SK-N-SH (cell line): ENCODE data around the gene FCER2. TPM values are rescaled to one million over a fixed set of nuclear protein-coding genes. Genes with fewer than 3 reads are reported as not detected.

ENCODE experiments used
- CTCF ChIA-PET: fragments of 300-600, 350-600 bp; formaldehyde crosslinking; extraction: SDS; loops from one replicate; lab custom pipeline; 2021; lab: Yijun Ruan, JAX
- POLR2A ChIA-PET: fragments of 350-600 bp; sonication (Branson Sonifier 250); formaldehyde crosslinking; extraction: SDS; loops from one replicate; lab custom pipeline; 2020; ENCODE audit warnings: antibody characterized with exemption, inconsistent platforms; lab: Yijun Ruan, JAX
- DNase-seq: peaks from one replicate; pipeline ENCODE4 v3.0.0; 2012
- H2AFZ ChIP-seq: fragments of 200-600 bp; sonication (generic); 2 replicates; pipeline ENCODE4 v1.8.1; 2016; ENCODE audit warnings: antibody characterized with exemption, mild to moderate bottlenecking, low read depth
- H3F3A ChIP-seq: fragments of 200-600 bp; sonication (generic); replicated peaks from 2 replicates; pipeline ENCODE3; 2016; ENCODE audit warnings: antibody characterized with exemption, mild to moderate bottlenecking; ENCODE audit not compliant: insufficient read depth
- H3K27ac ChIP-seq, 2 experiments: fragments of 200-500 bp in 1 of 2; fragments of 200-600 bp in 1 of 2; sonication (Bioruptor generic) in 1 of 2; sonication (generic), shearing (Covaris generic) in 1 of 2; 2 replicates each; pipeline versions ENCODE4 v1.5.1 to v1.6.1; 2014 to 2016; ENCODE audit warnings: low read depth in 2 of 2, inconsistent platforms in 1 of 2, low read length in 1 of 2, mild to moderate bottlenecking in 1 of 2, mixed read lengths in 1 of 2
- H3K27me3 ChIP-seq: fragments of 200-600 bp; sonication (generic), shearing (Covaris generic); 2 replicates; pipeline ENCODE4 v1.6.1; 2016; ENCODE audit warnings: mixed run types; ENCODE audit not compliant: insufficient read depth
- H3K36me3 ChIP-seq, 2 experiments: fragments of 200-500 bp in 1 of 2; fragments of 200-600 bp in 1 of 2; sonication (Bioruptor generic) in 1 of 2; sonication (generic) in 1 of 2; replicated peaks in 1 of 2; 2 replicates each; pipeline versions ENCODE3 to v1.5.1; 2014 to 2016; ENCODE audit warnings: low read length in 1 of 2, mild to moderate bottlenecking in 1 of 2; ENCODE audit not compliant: insufficient read depth in 2 of 2, control insufficient read depth in 1 of 2
- H3K4me1 ChIP-seq, 2 experiments: fragments of 200-500 bp in 1 of 2; fragments of 200-600 bp in 1 of 2; sonication (Bioruptor generic) in 1 of 2; sonication (generic), shearing (Covaris generic) in 1 of 2; 2 replicates each; pipeline versions ENCODE4 v1.5.1 to v1.6.1; 2014 to 2016; ENCODE audit warnings: low read depth in 1 of 2, low read length in 1 of 2, mixed run types in 1 of 2; ENCODE audit not compliant: insufficient read depth in 2 of 2, control insufficient read depth in 1 of 2
- H3K4me2 ChIP-seq: fragments of 200-600 bp; sonication (generic), shearing (Covaris generic); 2 replicates; pipeline ENCODE4 v1.6.1; 2017; ENCODE audit warnings: mixed run types
- H3K4me3 ChIP-seq, 2 experiments: fragments of 200-500 bp in 1 of 2; fragments of 200-600 bp in 1 of 2; sonication (Bioruptor generic) in 1 of 2; sonication (generic), shearing (Covaris generic) in 1 of 2; 2 replicates each; pipeline versions ENCODE4 v1.5.1 to v1.8.1; 2014 to 2016; ENCODE audit warnings: low read depth in 2 of 2, inconsistent platforms in 1 of 2, low read length in 1 of 2, mild to moderate bottlenecking in 1 of 2, mixed read lengths in 1 of 2, moderate library complexity in 1 of 2
- H3K79me2 ChIP-seq: fragments of 200-600 bp; sonication (generic); 2 replicates; pipeline ENCODE4 v1.8.1; 2017; ENCODE audit warnings: mild to moderate bottlenecking; ENCODE audit not compliant: insufficient read depth
- H3K9ac ChIP-seq: fragments of 200-600 bp; sonication (generic); 2 replicates; pipeline ENCODE4 v1.6.1; 2017; ENCODE audit warnings: mixed run types
- H3K9me2 ChIP-seq: fragments of 200-600 bp; sonication (generic); 2 replicates; pipeline ENCODE4 v1.6.1; 2017; ENCODE audit warnings: mixed run types
- H3K9me3 ChIP-seq: fragments of 200-600 bp; sonication (generic); 2 replicates; pipeline ENCODE4 v1.6.1; 2017; ENCODE audit warnings: mixed run types, mild to moderate bottlenecking, moderate library complexity
- H4K20me1 ChIP-seq: fragments of 200-600 bp; sonication (generic); 2 replicates; pipeline ENCODE4 v1.6.1; 2017; ENCODE audit warnings: mild to moderate bottlenecking, mixed run types; ENCODE audit not compliant: insufficient read depth
- CHD2 ChIP-seq: fragments of 150-350 bp; IDR thresholded peaks from 2 replicates; pipeline ENCODE4 v1.6.1; 2018; ENCODE audit warnings: low read length; ENCODE audit not compliant: partially characterized antibody
- EP300 ChIP-seq, 2 experiments: IDR thresholded peaks; 2 replicates each; pipeline versions ENCODE4 v1.4.0 to v1.6.1; 2012; ENCODE audit warnings: borderline replicate concordance in 1 of 2, low read depth in 1 of 2, low read length in 1 of 2
- EZH2phosphoT487 ChIP-seq: fragments of 200-600 bp; sonication (generic); IDR thresholded peaks from 2 replicates; pipeline ENCODE4 v1.6.1; 2017; ENCODE audit warnings: low read depth, mixed run types, mild to moderate bottlenecking, antibody characterized with exemption, moderate library complexity, borderline replicate concordance
- FOSL2 ChIP-seq: IDR thresholded peaks from 2 replicates; pipeline ENCODE4 v1.4.0; 2012; ENCODE audit warnings: low read depth, mild to moderate bottlenecking, moderate library complexity, borderline replicate concordance
- FOXJ3 ChIP-seq: sonication (generic); formaldehyde crosslinking; IDR thresholded peaks from 2 replicates; pipeline ENCODE4 v1.5.1; 2020; ENCODE audit warnings: mild to moderate bottlenecking, missing genetic modification reagents
- JUND ChIP-seq: IDR thresholded peaks from 2 replicates; pipeline ENCODE4 v1.4.0; 2012
- MAX ChIP-seq: IDR thresholded peaks from 2 replicates; pipeline ENCODE4 v1.4.0; 2012; ENCODE audit warnings: low read depth
- MXI1 ChIP-seq: IDR thresholded peaks from 2 replicates; pipeline ENCODE4 v1.6.1; 2012; ENCODE audit warnings: mild to moderate bottlenecking, low read depth, low read length, improper control_type of control experiment
- NFIC ChIP-seq: IDR thresholded peaks from 2 replicates; pipeline ENCODE4 v1.4.0; 2012; ENCODE audit warnings: borderline replicate concordance
- NRF1 ChIP-seq: IDR thresholded peaks from 2 replicates; pipeline ENCODE4 v1.6.1; 2012; ENCODE audit warnings: low read depth, mild to moderate bottlenecking, low read length
- RAD21 ChIP-seq: IDR thresholded peaks from 2 replicates; pipeline ENCODE4 v1.6.1; 2012; ENCODE audit warnings: mild to moderate bottlenecking, low read length
- RCOR1 ChIP-seq: fragments of 150-350 bp; IDR thresholded peaks from 2 replicates; pipeline ENCODE4 v1.6.1; 2017; ENCODE audit warnings: antibody characterized with exemption, low read length
- RXRA ChIP-seq: IDR thresholded peaks from 2 replicates; pipeline ENCODE4 v1.4.0; 2012; ENCODE audit warnings: low read depth, mild to moderate bottlenecking, borderline replicate concordance
- SIN3A ChIP-seq: IDR thresholded peaks from 2 replicates; pipeline ENCODE4 v1.6.1; 2012; ENCODE audit warnings: low read depth, mild to moderate bottlenecking, low read length, moderate library complexity, borderline replicate concordance
- TAF1 ChIP-seq: IDR thresholded peaks from 2 replicates; pipeline ENCODE4 v1.6.1; 2012; ENCODE audit warnings: low read depth, mild to moderate bottlenecking, low read length, moderate library complexity, borderline replicate concordance
- TCF12 ChIP-seq: IDR thresholded peaks from 2 replicates; pipeline ENCODE4 v1.4.0; 2012
- TEAD4 ChIP-seq: IDR thresholded peaks from 2 replicates; pipeline ENCODE4 v1.4.0; 2012; ENCODE audit warnings: mild to moderate bottlenecking, borderline replicate concordance; ENCODE audit not compliant: insufficient read depth
- YY1 ChIP-seq: IDR thresholded peaks from 2 replicates; pipeline ENCODE4 v1.4.0; 2012; ENCODE audit warnings: low read depth, mild to moderate bottlenecking
- WGBS: methylation state at CpG from one replicate; pipeline ENCODE4 v1.1.6; 2017; ENCODE audit warnings: low lambda C conversion rate; 5-methylcytosine and 5-hydroxymethylcytosine counted together
- polyA plus RNA-seq, 3 experiments: library from polyadenylated mRNA; depleted of rRNA; stranded (reverse); fragments of >200 nt; gene quantifications; 2 replicates each; pipeline ENCODE4 v1.2.3, GENCODE V29; 2012
- TF ChIP-seq, protein P1 (sequence below): IDR thresholded peaks from 2 replicates; pipeline ENCODE4; 2012
- TF ChIP-seq, protein P2 (sequence below): IDR thresholded peaks from 2 replicates; pipeline ENCODE4 v1.4.0; 2012; ENCODE audit warnings: low read depth, borderline replicate concordance

Gene FCER2
- polyA plus RNA-seq, 1 of the 3 experiments (the other 2 are of a cell fraction), result not detected

DNA sequence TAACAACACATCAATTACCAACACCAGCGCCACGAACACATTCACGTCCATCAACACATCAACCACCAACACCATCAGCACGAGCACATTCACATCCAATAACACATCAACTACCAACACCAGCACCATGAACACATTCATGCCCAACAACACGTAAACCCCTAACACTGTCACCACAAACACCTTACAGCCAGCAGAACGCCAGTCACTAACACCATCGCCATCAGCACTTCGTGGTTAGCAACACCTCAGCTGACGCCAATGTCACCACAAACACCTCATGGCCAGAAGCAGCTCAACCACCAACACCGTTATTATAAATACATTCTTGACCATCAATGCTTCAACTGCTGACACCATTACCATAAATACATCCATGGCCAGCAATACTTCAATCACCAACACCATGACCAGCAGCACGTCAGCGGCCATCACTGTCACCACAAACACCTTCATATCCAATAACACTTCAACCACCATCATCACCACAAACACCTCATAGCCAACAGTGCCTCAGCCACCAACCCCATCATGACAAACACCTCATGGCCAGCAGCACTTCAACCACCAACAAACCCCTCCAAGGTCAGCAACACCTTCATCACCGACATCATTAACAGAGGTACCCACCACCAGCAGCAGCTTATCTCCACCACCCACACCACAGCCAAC, 9.4 kb downstream of the FCER2 start (continued):
- TF ChIP-seq EZH2phosphoT487 (no peak), NRF1 (no peak), RCOR1 (no peak), YY1 (no peak), EP300 (IDR thresholded peaks at IDR 0.05; ENCODE audit: borderline replicate concordance in 1 of 2, low read depth in 1 of 2, low read length in 1 of 2) (no peak)
- TF ChIP-seq, protein P1, sequence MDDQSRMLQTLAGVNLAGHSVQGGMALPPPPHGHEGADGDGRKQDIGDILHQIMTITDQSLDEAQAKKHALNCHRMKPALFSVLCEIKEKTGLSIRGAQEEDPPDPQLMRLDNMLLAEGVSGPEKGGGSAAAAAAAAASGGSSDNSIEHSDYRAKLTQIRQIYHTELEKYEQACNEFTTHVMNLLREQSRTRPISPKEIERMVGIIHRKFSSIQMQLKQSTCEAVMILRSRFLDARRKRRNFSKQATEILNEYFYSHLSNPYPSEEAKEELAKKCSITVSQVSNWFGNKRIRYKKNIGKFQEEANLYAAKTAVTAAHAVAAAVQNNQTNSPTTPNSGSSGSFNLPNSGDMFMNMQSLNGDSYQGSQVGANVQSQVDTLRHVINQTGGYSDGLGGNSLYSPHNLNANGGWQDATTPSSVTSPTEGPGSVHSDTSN, result no peak
- TF ChIP-seq, all 33 proteins: peak for 0

- Histone ChIP-seq H3K27ac (no peak overlapping the region), H3K9ac (no peak overlapping the region), H2AFZ (no peak overlapping the region), H3K4me1 (no peaks in the 10 kb centered on the region), H3K4me3 (no peak overlapping the region), H4K20me1 (no peaks in the 10 kb centered on the region), H3K9me3 (no peaks in the 10 kb centered on the region), H3K79me2 (no peaks in the 10 kb centered on the region), H3K9me2 (no peaks in the 10 kb centered on the region), H3K27me3 (peaks cover 53% of the 10 kb centered on the region), H3F3A (no peaks in the 10 kb centered on the region), H3K36me3 (no peaks in the 10 kb centered on the region), H3K4me2 (no peak overlapping the region)
- CTCF ChIA-PET, result no interaction called here
- no peak for DNase-seq
- POLR2A ChIA-PET, result no interaction called here
- TF ChIP-seq, protein P1, result no peak
- TF ChIP-seq TAF1 (no peak), EZH2phosphoT487 (no peak), FOSL2 (no peak), FOXJ3 (no peak), TEAD4 (no peak), RAD21 (no peak), CHD2 (no peak)
These were observed 10.4 kb downstream of the FCER2 start for GRCh38 chr19:7691497-7691896.

DNA sequence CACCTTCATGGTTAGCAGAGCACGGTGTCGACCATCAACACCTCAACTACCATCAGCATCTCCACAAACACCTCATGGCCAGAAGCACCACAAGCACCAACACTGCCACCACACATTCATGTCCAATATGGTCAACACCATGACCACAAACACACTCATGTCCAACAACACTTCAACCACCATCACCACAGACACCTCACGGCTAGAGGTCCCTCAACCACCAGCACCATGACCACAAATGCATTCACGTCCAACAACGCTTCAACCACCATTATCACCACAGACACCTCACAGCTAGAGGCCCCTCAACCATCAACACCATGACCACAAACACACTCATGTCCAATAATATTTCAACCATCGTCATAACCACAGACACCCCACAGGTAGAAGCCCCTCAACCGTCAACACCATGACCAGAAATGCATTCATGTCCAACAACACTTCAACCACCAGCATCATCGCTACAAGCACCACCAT, 11.1 kb downstream of the FCER2 start:
- Histone ChIP-seq H3K4me3 (no peak overlapping the region), H2AFZ (no peak overlapping the region), H3K9me2 (no peaks in the 10 kb centered on the region), H3K36me3 (no peaks in the 10 kb centered on the region), H3K4me1 (no peaks in the 10 kb centered on the region), H3F3A (no peaks in the 10 kb centered on the region), H4K20me1 (no peaks in the 10 kb centered on the region), H3K79me2 (no peaks in the 10 kb centered on the region), H3K27me3 (peaks cover 47% of the 10 kb centered on the region), H3K27ac (no peak overlapping the region), H3K4me2 (no peak overlapping the region), H3K9ac (no peak overlapping the region), H3K9me3 (no peaks in the 10 kb centered on the region)
- WGBS, result 26% methylated on average over 7 of the region's 8 CpGs
- no peak for TF ChIP-seq SIN3A
- no peak for TF ChIP-seq NFIC
- TF ChIP-seq, protein P2, sequence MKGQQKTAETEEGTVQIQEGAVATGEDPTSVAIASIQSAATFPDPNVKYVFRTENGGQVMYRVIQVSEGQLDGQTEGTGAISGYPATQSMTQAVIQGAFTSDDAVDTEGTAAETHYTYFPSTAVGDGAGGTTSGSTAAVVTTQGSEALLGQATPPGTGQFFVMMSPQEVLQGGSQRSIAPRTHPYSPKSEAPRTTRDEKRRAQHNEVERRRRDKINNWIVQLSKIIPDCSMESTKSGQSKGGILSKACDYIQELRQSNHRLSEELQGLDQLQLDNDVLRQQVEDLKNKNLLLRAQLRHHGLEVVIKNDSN, result no peak
- TF ChIP-seq TCF12, result no peak
- no peak for TF ChIP-seq MAX
- TF ChIP-seq EP300 (IDR thresholded peaks at IDR 0.05; ENCODE audit: borderline replicate concordance in 1 of 2, low read depth in 1 of 2, low read length in 1 of 2), result no peak
- TF ChIP-seq CHD2, result no peak
- no peak for TF ChIP-seq JUND
- TF ChIP-seq RXRA, result no peak
- no peak for TF ChIP-seq MXI1
- ChIA-PET CTCF (interaction anchor here (2.6 kb wide), 1 partner anchor 10 kb away, joined by 12 read pairs; the partner anchor contains the start of gene TRAPPC5), POLR2A (no interaction called here)
- DNase-seq, result no peak
